ENCODE data around the gene MRTFB. TPM values are rescaled to one million over a fixed set of nuclear protein-coding genes. Genes with fewer than 3 reads are reported as not detected.

Gene MRTFB
- polyA plus RNA-seq, 3 donors from 2014 or later = 2.1 to 3.6 (median 3.6) TPM

GRCh38 chr16:14199199-14199598, 128.1 kb downstream of the MRTFB start:
- H3K4me3 Mint-ChIP-seq = no peak overlapping the region
- peaks cover 0 to 3% (median 0%) of the 10 kb centered on the region in 3 donors for H3K36me3 Mint-ChIP-seq
- H3K27me3 Mint-ChIP-seq (ENCODE audit: low read depth in 3 of 3) = no peaks in the 10 kb centered on the region
- no peak for DNase-seq
- H3K9me3 Mint-ChIP-seq = no peaks in the 10 kb centered on the region
- H3K27ac Mint-ChIP-seq = no peak overlapping the region
- peaks cover 12 to 35% of the 10 kb centered on the region in 2 donors for H3K4me1 Mint-ChIP-seq

- Mint-ChIP-seq H3K27ac (no peak overlapping the region), H3K36me3 (peaks cover 0 to 3% (median 0%) of the 10 kb centered on the region in 3 donors), H3K4me1 (peaks cover 12 to 35% of the 10 kb centered on the region in 2 donors), H3K4me3 (no peak overlapping the region), H3K27me3 (ENCODE audit: low read depth in 3 of 3) (no peaks in the 10 kb centered on the region), H3K9me3 (no peaks in the 10 kb centered on the region)
- no peak for DNase-seq
These were observed 128.5 kb downstream of the MRTFB start for GRCh38 chr16:14199624-14200023.

- peaks cover 0 to 5% (median 0%) of the 10 kb centered on the region in 3 donors for H3K27me3 Mint-ChIP-seq (ENCODE audit: low read depth in 3 of 3)
- no peak for DNase-seq
- H3K27ac Mint-ChIP-seq = peak overlapping the region in 1 of 6 donors; percentile 23
- H3K9me3 Mint-ChIP-seq = no peaks in the 10 kb centered on the region
- H3K4me3 Mint-ChIP-seq = peak overlapping the region; percentile 7 to 42 (median 32)
- H3K4me1 Mint-ChIP-seq = peaks cover 8 to 29% of the 10 kb centered on the region in 2 donors
- H3K36me3 Mint-ChIP-seq = peaks cover 0 to 3% (median 3%) of the 10 kb centered on the region in 3 donors
These were observed 131.0 kb downstream of the MRTFB start for GRCh38 chr16:14202095-14202494.

GRCh38 chr16:14202697-14203096, 131.6 kb downstream of the MRTFB start:
- H3K4me3 Mint-ChIP-seq = peak overlapping the region; percentile 15 to 42 (median 32)
- H3K9me3 Mint-ChIP-seq = no peaks in the 10 kb centered on the region
- H3K27me3 Mint-ChIP-seq (ENCODE audit: low read depth in 3 of 3) = peaks cover 0 to 5% (median 0%) of the 10 kb centered on the region in 3 donors
- peak overlapping the region in 3 of 6 donors; percentile 21 to 69 (median 23) for H3K27ac Mint-ChIP-seq
- peaks cover 0 to 3% (median 3%) of the 10 kb centered on the region in 3 donors for H3K36me3 Mint-ChIP-seq
- H3K4me1 Mint-ChIP-seq = peaks cover 6 to 29% of the 10 kb centered on the region in 2 donors
- DNase-seq = no peak

- DNase-seq = no peak
- H3K27me3 Mint-ChIP-seq (ENCODE audit: low read depth in 3 of 3) = peaks cover 0 to 5% (median 0%) of the 10 kb centered on the region in 3 donors
- H3K4me3 Mint-ChIP-seq = no peak overlapping the region
- peaks cover 6 to 29% of the 10 kb centered on the region in 2 donors for H3K4me1 Mint-ChIP-seq
- peak overlapping the region in 1 of 6 donors; percentile 23 for H3K27ac Mint-ChIP-seq
- H3K9me3 Mint-ChIP-seq = no peaks in the 10 kb centered on the region
- H3K36me3 Mint-ChIP-seq = peaks cover 0 to 3% (median 3%) of the 10 kb centered on the region in 3 donors
These were observed 132.0 kb downstream of the MRTFB start for GRCh38 chr16:14203166-14203565.

- Mint-ChIP-seq H3K36me3 (peaks cover 0 to 3% (median 0%) of the 10 kb centered on the region in 3 donors), H3K4me1 (peaks cover 2 to 22% of the 10 kb centered on the region in 2 donors), H3K27ac (no peak overlapping the region), H3K9me3 (no peaks in the 10 kb centered on the region), H3K4me3 (no peak overlapping the region), H3K27me3 (ENCODE audit: low read depth in 3 of 3) (peaks cover 0 to 5% (median 0%) of the 10 kb centered on the region in 3 donors)
- DNase-seq = no peak
These were observed 134.5 kb downstream of the MRTFB start for GRCh38 chr16:14205666-14206065.

GRCh38 chr16:14211856-14212543, 140.9 kb downstream of the MRTFB start:
- peaks cover 0 to 2% (median 0%) of the 10 kb centered on the region in 3 donors for H3K27me3 Mint-ChIP-seq (ENCODE audit: low read depth in 3 of 3)
- DNase-seq = no peak
- peaks cover 9 to 25% (median 15%) of the 10 kb centered on the region in 3 donors for H3K36me3 Mint-ChIP-seq
- no peaks in the 10 kb centered on the region for H3K4me1 Mint-ChIP-seq
- no peaks in the 10 kb centered on the region for H3K9me3 Mint-ChIP-seq
- H3K4me3 Mint-ChIP-seq = no peak overlapping the region
- H3K27ac Mint-ChIP-seq = no peak overlapping the region

- Mint-ChIP-seq H3K9me3 (no peaks in the 10 kb centered on the region), H3K4me1 (no peaks in the 10 kb centered on the region), H3K36me3 (peaks cover 19 to 44% (median 20%) of the 10 kb centered on the region in 3 donors), H3K27ac (no peak overlapping the region), H3K27me3 (ENCODE audit: low read depth in 3 of 3) (peaks cover 0 to 2% (median 0%) of the 10 kb centered on the region in 3 donors), H3K4me3 (no peak overlapping the region)
- no peak for DNase-seq
These were observed 144.8 kb downstream of the MRTFB start for GRCh38 chr16:14215941-14216340.

- Mint-ChIP-seq H3K9me3 (peaks cover 0 to 2% (median 0%) of the 10 kb centered on the region in 6 donors), H3K4me1 (no peaks in the 10 kb centered on the region), H3K27me3 (ENCODE audit: low read depth in 3 of 3) (peaks cover 0 to 2% (median 2%) of the 10 kb centered on the region in 3 donors), H3K4me3 (no peak overlapping the region), H3K27ac (no peak overlapping the region), H3K36me3 (peaks cover 31 to 52% (median 34%) of the 10 kb centered on the region in 3 donors)
- no peak for DNase-seq
These were observed 148.9 kb downstream of the MRTFB start for GRCh38 chr16:14219983-14220382.

- Mint-ChIP-seq H3K27ac (no peak overlapping the region), H3K9me3 (peaks cover 0 to 2% (median 0%) of the 10 kb centered on the region in 6 donors), H3K36me3 (peaks cover 21 to 36% (median 31%) of the 10 kb centered on the region in 3 donors), H3K4me1 (no peaks in the 10 kb centered on the region), H3K4me3 (no peak overlapping the region), H3K27me3 (ENCODE audit: low read depth in 3 of 3) (peaks cover 0 to 2% (median 0%) of the 10 kb centered on the region in 3 donors)
- no peak for DNase-seq
These were observed 152.5 kb downstream of the MRTFB start for GRCh38 chr16:14223632-14224031.

GRCh38 chr16:14225457-14225856, 154.3 kb downstream of the MRTFB start:
- Mint-ChIP-seq H3K4me1 (no peaks in the 10 kb centered on the region), H3K9me3 (peaks cover 0 to 2% (median 0%) of the 10 kb centered on the region in 6 donors), H3K27me3 (ENCODE audit: low read depth in 3 of 3) (peaks cover 0 to 2% (median 0%) of the 10 kb centered on the region in 3 donors), H3K27ac (no peak overlapping the region), H3K36me3 (peaks cover 20 to 36% (median 21%) of the 10 kb centered on the region in 3 donors), H3K4me3 (no peak overlapping the region)
- no peak for DNase-seq

GRCh38 chr16:14232106-14232864, 161.2 kb downstream of the MRTFB start:
- Mint-ChIP-seq H3K36me3 (peaks cover under 1 to 6% (median 3%) of the 10 kb centered on the region in 3 donors), H3K4me1 (no peaks in the 10 kb centered on the region), H3K4me3 (no peak overlapping the region), H3K27ac (no peak overlapping the region), H3K27me3 (ENCODE audit: low read depth in 3 of 3) (no peaks in the 10 kb centered on the region), H3K9me3 (no peaks in the 10 kb centered on the region)
- DNase-seq = no peak

- Mint-ChIP-seq H3K4me3 (no peak overlapping the region), H3K4me1 (no peaks in the 10 kb centered on the region), H3K9me3 (no peaks in the 10 kb centered on the region), H3K36me3 (peaks cover 8 to 14% (median 10%) of the 10 kb centered on the region in 3 donors), H3K27me3 (ENCODE audit: low read depth in 3 of 3) (no peaks in the 10 kb centered on the region), H3K27ac (no peak overlapping the region)
- no peak for DNase-seq
These were observed 165.3 kb downstream of the MRTFB start for GRCh38 chr16:14236401-14236800.

GRCh38 chr16:14238756-14239155, 167.6 kb downstream of the MRTFB start:
- H3K4me3 Mint-ChIP-seq = no peak overlapping the region
- H3K27ac Mint-ChIP-seq = no peak overlapping the region
- H3K27me3 Mint-ChIP-seq (ENCODE audit: low read depth in 3 of 3) = no peaks in the 10 kb centered on the region
- H3K9me3 Mint-ChIP-seq = no peaks in the 10 kb centered on the region
- peaks cover 10 to 17% (median 11%) of the 10 kb centered on the region in 3 donors for H3K36me3 Mint-ChIP-seq
- H3K4me1 Mint-ChIP-seq = no peaks in the 10 kb centered on the region
- DNase-seq = no peak
